Measurements from ENCODE around the gene PTPRB. TPM values are rescaled to one million over a fixed set of nuclear protein-coding genes. Genes with fewer than 3 reads are reported as not detected.

Gene PTPRB
- total and polyA plus RNA-seq, 2 of the 4 experiments (the other 2 are of a cell fraction), result 4.1 to 6.5 TPM

GRCh38 chr12:70576341-70577282 is 60.6 kb downstream of the PTPRB start:
- Histone ChIP-seq H3K9me1 (ENCODE audit: insufficient read depth, low read length) (no peaks in the 10 kb centered on the region), H3K4ac (ENCODE audit: low read depth, low read length) (no peak overlapping the region), H4K5ac (ENCODE audit: low read depth, low read length) (no peak overlapping the region), H2AK9ac (replicated peaks; ENCODE audit: low read depth, low read length, poor library complexity) (no peak overlapping the region), H3K27ac (ENCODE audit: insufficient read depth, low read length) (no peak overlapping the region), H3K18ac (ENCODE audit: low read depth, low read length) (no peak overlapping the region), H3K9me3 (ENCODE audit: control insufficient read depth, insufficient read depth, low read length) (no peaks in the 10 kb centered on the region), H2AK5ac (ENCODE audit: low read depth, low read length) (no peak overlapping the region), H2BK120ac (ENCODE audit: low read depth, low read length) (no peak overlapping the region), H3K9ac (ENCODE audit: low read depth, low read length) (no peak overlapping the region), H2BK15ac (ENCODE audit: low read depth, low read length) (no peak overlapping the region), H4K91ac (ENCODE audit: insufficient read depth, low read depth, low read length) (no peak overlapping the region; the same call in 1 of the 2 replicates), H2BK5ac (ENCODE audit: low read depth, low read length, poor library complexity, severe bottlenecking) (no peak overlapping the region), H3K4me3 (ENCODE audit: insufficient read depth, low read depth, low read length) (no peak overlapping the region), H3K23ac (ENCODE audit: low read depth, low read length) (no peak overlapping the region), H3K14ac (replicated peaks; ENCODE audit: low read depth, low read length) (no peak overlapping the region), H3K79me1 (ENCODE audit: low read depth in 1 of 2, low read length in 2 of 2) (no peaks in the 10 kb centered on the region), H3K4me2 (ENCODE audit: low read depth, low read length) (0 out of 2 replicates have a peak overlapping the region, but pooled peaks have one; percentile 10), H3K4me1 (ENCODE audit: control insufficient read depth, insufficient read depth, low read length) (no peaks in the 10 kb centered on the region), H3K27me3 (ENCODE audit: control insufficient read depth, insufficient read depth, low read length) (no peaks in the 10 kb centered on the region), H3K36me3 (ENCODE audit: control insufficient read depth, insufficient read depth, low read length) (no peaks in the 10 kb centered on the region), H4K20me1 (ENCODE audit: insufficient read depth, low read length) (no peaks in the 10 kb centered on the region), H2BK20ac (ENCODE audit: low read depth, low read length) (no peak overlapping the region), H2AFZ (replicated peaks; ENCODE audit: low read length, poor library complexity) (no peak overlapping the region), H3K56ac (ENCODE audit: extremely low read depth, insufficient read depth, low read length) (no peak overlapping the region), H4K8ac (ENCODE audit: low read depth in 2 of 2, low read length in 2 of 2) (no peak overlapping the region)
- no CpG with 5 or more reads among the region's 19 CpGs for WGBS, 2 experiments (ENCODE audit: extremely low coverage in 2 of 2, insufficient read length in 1 of 2)
- CTCF ChIA-PET, result interaction anchor here (0.6 to 1.5 kb wide), 18 partner anchors 14 to 805 kb away, joined by 3 to 15 read pairs (median 4); no protein-coding TSS in a partner anchor
- ATAC-seq (ENCODE audit: low read depth) (peak; percentile 90), DNase-seq (peak; percentile 85)
- in situ Hi-C loops (cut with MboI; ENCODE audit: low sequenced_read_pairs), result no loop called here
- no TSS peak for BruUV-seq (replicated peaks)
- dilution Hi-C loops (cut with HindIII; ENCODE audit: low sequenced_read_pairs, unreplicated experiment), result no loop called here
- POLR2A ChIA-PET (ENCODE audit: unreplicated experiment), result interaction anchor here (0.6 kb wide), 1 partner anchor 674 kb away, joined by 3 read pairs; no protein-coding TSS in a partner anchor
- TF ChIP-seq RAD21 (IDR thresholded peaks at IDR 0.05; ENCODE audit: low read length), result peak; percentile 96
- TF ChIP-seq RCOR1 (IDR thresholded peaks at IDR 0.05; ENCODE audit: insufficient replicate concordance, low read length), result no peak
- TF ChIP-seq MAZ (IDR thresholded peaks at IDR 0.05; ENCODE audit: borderline replicate concordance, low read depth, low read length), result no peak
- TF ChIP-seq POLR2A (IDR thresholded peaks at IDR 0.05; ENCODE audit: low read depth, low read length), result peak; percentile 51
- peak; percentile 93 for TF ChIP-seq SMC3 (IDR thresholded peaks at IDR 0.05; ENCODE audit: low read depth, low read length)
- TF ChIP-seq RFX5 (IDR thresholded peaks at IDR 0.05; ENCODE audit: low read depth, low read length), result no peak
- TF ChIP-seq, protein P1, sequence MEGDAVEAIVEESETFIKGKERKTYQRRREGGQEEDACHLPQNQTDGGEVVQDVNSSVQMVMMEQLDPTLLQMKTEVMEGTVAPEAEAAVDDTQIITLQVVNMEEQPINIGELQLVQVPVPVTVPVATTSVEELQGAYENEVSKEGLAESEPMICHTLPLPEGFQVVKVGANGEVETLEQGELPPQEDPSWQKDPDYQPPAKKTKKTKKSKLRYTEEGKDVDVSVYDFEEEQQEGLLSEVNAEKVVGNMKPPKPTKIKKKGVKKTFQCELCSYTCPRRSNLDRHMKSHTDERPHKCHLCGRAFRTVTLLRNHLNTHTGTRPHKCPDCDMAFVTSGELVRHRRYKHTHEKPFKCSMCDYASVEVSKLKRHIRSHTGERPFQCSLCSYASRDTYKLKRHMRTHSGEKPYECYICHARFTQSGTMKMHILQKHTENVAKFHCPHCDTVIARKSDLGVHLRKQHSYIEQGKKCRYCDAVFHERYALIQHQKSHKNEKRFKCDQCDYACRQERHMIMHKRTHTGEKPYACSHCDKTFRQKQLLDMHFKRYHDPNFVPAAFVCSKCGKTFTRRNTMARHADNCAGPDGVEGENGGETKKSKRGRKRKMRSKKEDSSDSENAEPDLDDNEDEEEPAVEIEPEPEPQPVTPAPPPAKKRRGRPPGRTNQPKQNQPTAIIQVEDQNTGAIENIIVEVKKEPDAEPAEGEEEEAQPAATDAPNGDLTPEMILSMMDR (conservative IDR thresholded peaks at IDR 0.05; ENCODE audit: low read depth, low read length), result peak; percentile 93
- intact Hi-C loops (cut with micrococcal nuclease), result loop anchor here (1.0 to 10.0 kb wide), 5 partner anchors 208 to 697 kb away; partner anchors contain the start of gene CNOT2
